PC-9 (cell line): Measurements from ENCODE around the gene TBX21. TPM values are rescaled to one million over a fixed set of nuclear protein-coding genes. Genes with fewer than 3 reads are reported as not detected.

ENCODE experiments used
- BruUV-seq: library from RNA; stranded (reverse); fragments of 400-500 nt; replicated peaks from 2 replicates; lab custom pipeline; 2021; lab: Mats Ljungman, UMichigan
- CTCF ChIA-PET: fragments of 300-600 bp; sonication (Branson Sonifier 250); formaldehyde crosslinking; loops from one replicate; lab custom pipeline; 2022; ENCODE audit warnings: antibody characterized with exemption; lab: Charles Lee
- POLR2A ChIA-PET: fragments of 300-600 bp; sonication (Branson Sonifier 250); formaldehyde crosslinking; loops from one replicate; lab custom pipeline; 2022; ENCODE audit warnings: antibody characterized with exemption; ENCODE audit not compliant: unreplicated experiment; lab: Charles Lee
- DNase-seq, 2 experiments: peaks; one replicate each; pipeline versions ENCODE4 v3.0.0 to v3.0.0-alpha.2; 2015 to 2022; ENCODE audit warnings: mixed read lengths in 1 of 2
- H2AFZ ChIP-seq: fragments of 200-600 bp; sonication (generic); 2 replicates; pipeline ENCODE4 v1.8.1; 2017; ENCODE audit warnings: antibody characterized with exemption
- H3F3A ChIP-seq: fragments of 200-600 bp; sonication (generic); 2 replicates; pipeline ENCODE4 v1.8.1; 2017; ENCODE audit warnings: antibody characterized with exemption, mild to moderate bottlenecking, low read depth; ENCODE audit not compliant: insufficient read depth
- H3K27ac ChIP-seq: fragments of 200-600 bp; sonication (generic); 2 replicates; pipeline ENCODE4 v1.6.1; 2016; ENCODE audit warnings: mixed run types
- H3K27me3 ChIP-seq: fragments of 200-600 bp; sonication (generic); 2 replicates; pipeline ENCODE4 v1.6.1; 2016; ENCODE audit warnings: low read depth, mixed run types; ENCODE audit not compliant: insufficient read depth
- H3K36me3 ChIP-seq: fragments of 200-600 bp; sonication (generic); 2 replicates; pipeline ENCODE4 v1.6.1; 2016; ENCODE audit warnings: low read depth, mixed run types
- H3K4me1 ChIP-seq: fragments of 200-600 bp; sonication (generic); replicated peaks from 2 replicates; pipeline ENCODE4 v1.6.1; 2016; ENCODE audit warnings: mixed run types; ENCODE audit not compliant: insufficient read depth
- H3K4me2 ChIP-seq: fragments of 200-600 bp; sonication (generic); 2 replicates; pipeline ENCODE4 v1.6.1; 2017; ENCODE audit warnings: mixed run types
- H3K4me3 ChIP-seq: fragments of 200-600 bp; sonication (generic); 2 replicates; pipeline ENCODE4 v1.6.1; 2016; ENCODE audit warnings: mixed run types
- H3K79me2 ChIP-seq: fragments of 200-600 bp; sonication (generic); 2 replicates; pipeline ENCODE4 v1.6.1; 2017; ENCODE audit warnings: low read depth, mixed run types
- H3K9me2 ChIP-seq: fragments of 200-600 bp; sonication (generic); 2 replicates; pipeline ENCODE4 v1.8.1; 2017; ENCODE audit warnings: mild to moderate bottlenecking; ENCODE audit not compliant: insufficient read depth
- H3K9me3 ChIP-seq: fragments of 200-600 bp; sonication (generic); 2 replicates; pipeline ENCODE4 v1.8.1; 2016; ENCODE audit warnings: low read depth; ENCODE audit not compliant: insufficient read depth
- H4K20me1 ChIP-seq: fragments of 200-600 bp; sonication (generic); 2 replicates; pipeline ENCODE4 v1.8.1; 2017; ENCODE audit not compliant: insufficient read depth
- EZH2 ChIP-seq: fragments of 200-600 bp; sonication (generic); IDR thresholded peaks from 2 replicates; pipeline ENCODE4 v1.8.0; 2017; ENCODE audit warnings: antibody characterized with exemption, low read depth
- intact Hi-C: fragments of 100-400 bp; cut with micrococcal nuclease; formaldehyde crosslinking; loops from one replicate; pipeline ENCODE4 v1.10.0; 2022; ENCODE audit not compliant: unreplicated experiment
- total RNA-seq: library from RNA; stranded (reverse); gene quantifications from 2 replicates; pipeline ENCODE4 v1.2.3, GENCODE V29; 2021
- TF ChIP-seq, protein P1 (sequence below): fragments of 200-600 bp; sonication (generic); conservative IDR thresholded peaks from 2 replicates; pipeline ENCODE4 v1.6.1; 2017; ENCODE audit warnings: mixed run types, antibody characterized with exemption, mild to moderate bottlenecking, moderate library complexity

TBX21 gene
- total RNA-seq, 1 experiment from 2014 or later, result not detected

- H3K9me3 ChIP-seq, result no peaks in the 10 kb centered on the region
- no peak overlapping the region for H3K4me3 ChIP-seq
- intact Hi-C loops, result no loop called here
- no TSS peak for BruUV-seq
- H3K4me2 ChIP-seq, result peak overlapping the region; percentile 70; the same call in 1 of the 2 replicates
- H3K27ac ChIP-seq, result no peak overlapping the region
- H2AFZ ChIP-seq, result no peak overlapping the region
- ChIA-PET CTCF (interaction anchor here (0.6 kb wide), 2 partner anchors 15 to 280 kb away, joined by 3 read pairs; partner anchors contain the start of gene TBX21), POLR2A (interaction anchor here (0.7 kb wide), 1 partner anchor 633 kb away, joined by 3 read pairs; no protein-coding TSS in a partner anchor)
- H3K79me2 ChIP-seq, result no peaks in the 10 kb centered on the region
- peaks cover 17% of the 10 kb centered on the region for H3F3A ChIP-seq
- H4K20me1 ChIP-seq, result no peaks in the 10 kb centered on the region
- DNase-seq, result no peak
- no peaks in the 10 kb centered on the region for H3K9me2 ChIP-seq
- no peaks in the 10 kb centered on the region for H3K36me3 ChIP-seq
- H3K4me1 ChIP-seq, result peaks cover 45% of the 10 kb centered on the region
- TF ChIP-seq EZH2, result no peak
- TF ChIP-seq, protein P1, sequence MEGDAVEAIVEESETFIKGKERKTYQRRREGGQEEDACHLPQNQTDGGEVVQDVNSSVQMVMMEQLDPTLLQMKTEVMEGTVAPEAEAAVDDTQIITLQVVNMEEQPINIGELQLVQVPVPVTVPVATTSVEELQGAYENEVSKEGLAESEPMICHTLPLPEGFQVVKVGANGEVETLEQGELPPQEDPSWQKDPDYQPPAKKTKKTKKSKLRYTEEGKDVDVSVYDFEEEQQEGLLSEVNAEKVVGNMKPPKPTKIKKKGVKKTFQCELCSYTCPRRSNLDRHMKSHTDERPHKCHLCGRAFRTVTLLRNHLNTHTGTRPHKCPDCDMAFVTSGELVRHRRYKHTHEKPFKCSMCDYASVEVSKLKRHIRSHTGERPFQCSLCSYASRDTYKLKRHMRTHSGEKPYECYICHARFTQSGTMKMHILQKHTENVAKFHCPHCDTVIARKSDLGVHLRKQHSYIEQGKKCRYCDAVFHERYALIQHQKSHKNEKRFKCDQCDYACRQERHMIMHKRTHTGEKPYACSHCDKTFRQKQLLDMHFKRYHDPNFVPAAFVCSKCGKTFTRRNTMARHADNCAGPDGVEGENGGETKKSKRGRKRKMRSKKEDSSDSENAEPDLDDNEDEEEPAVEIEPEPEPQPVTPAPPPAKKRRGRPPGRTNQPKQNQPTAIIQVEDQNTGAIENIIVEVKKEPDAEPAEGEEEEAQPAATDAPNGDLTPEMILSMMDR, result no peak
- H3K27me3 ChIP-seq, result peaks cover 21% of the 10 kb centered on the region
Measured at GRCh38 chr17:47717979-47718621, 14.9 kb upstream of the TBX21 start.

DNA sequence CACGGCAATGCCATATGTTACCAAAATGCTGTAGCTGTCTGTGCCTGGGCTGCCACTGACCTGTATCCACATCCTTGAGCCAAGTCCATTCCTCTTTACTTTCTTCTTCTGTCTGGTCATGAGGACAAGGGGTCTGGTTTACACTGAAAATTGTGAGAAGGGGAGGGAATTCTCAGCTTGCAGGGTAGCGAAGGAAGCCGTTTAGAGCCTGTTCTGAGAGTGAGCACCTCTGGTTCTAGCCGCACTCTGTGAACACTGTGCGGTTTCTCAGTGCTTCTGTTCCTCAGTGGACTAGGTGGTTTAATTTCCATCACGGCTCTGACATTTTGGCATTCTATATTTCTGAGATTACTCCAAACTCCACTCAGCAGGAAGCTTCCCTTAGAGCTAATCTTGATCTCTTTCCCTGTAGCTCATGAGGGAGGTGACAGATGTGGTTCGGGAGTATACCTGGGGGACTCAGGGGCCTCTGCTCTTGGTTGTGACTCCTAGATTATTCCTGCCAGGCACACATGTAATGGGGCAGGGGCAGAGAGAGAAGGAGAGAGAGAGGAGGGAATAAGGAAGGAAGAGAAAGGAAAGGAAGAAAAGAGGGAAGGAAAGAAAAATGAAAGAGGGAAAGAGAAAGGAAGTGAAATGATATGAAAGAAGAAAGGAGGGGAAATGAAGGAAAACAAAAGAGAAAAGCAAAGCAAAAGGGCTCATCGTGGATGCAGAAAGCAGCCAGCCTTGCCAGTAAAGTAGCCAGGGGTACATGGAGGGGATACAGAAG lies 14.2 kb upstream of the TBX21 start:
- ChIA-PET CTCF (interaction anchor here (0.6 kb wide), 1 partner anchor 280 kb away, joined by 3 read pairs; no protein-coding TSS in a partner anchor), POLR2A (interaction anchor here (0.6 to 0.7 kb wide), 2 partner anchors 101 to 634 kb away, joined by 3 to 11 read pairs; no protein-coding TSS in a partner anchor)

More for the DNA sequence above, 14.2 kb upstream of the TBX21 start:
- H3K9me3 ChIP-seq, result no peaks in the 10 kb centered on the region
- TF ChIP-seq, protein P1, result no peak
- no peak for TF ChIP-seq EZH2
- H3K9me2 ChIP-seq, result no peaks in the 10 kb centered on the region
- peaks cover 14% of the 10 kb centered on the region for H3K27me3 ChIP-seq
- DNase-seq, result no peak
- peak overlapping the region; percentile 70 for H3K4me2 ChIP-seq
- BruUV-seq, result no TSS peak
- H2AFZ ChIP-seq, result no peak overlapping the region
- H3K27ac ChIP-seq, result no peak overlapping the region
- no peaks in the 10 kb centered on the region for H4K20me1 ChIP-seq
- peaks cover 45% of the 10 kb centered on the region for H3K4me1 ChIP-seq
- no peak overlapping the region for H3K4me3 ChIP-seq
- no peaks in the 10 kb centered on the region for H3K36me3 ChIP-seq
- no peaks in the 10 kb centered on the region for H3K79me2 ChIP-seq
- H3F3A ChIP-seq, result peaks cover 17% of the 10 kb centered on the region
- intact Hi-C loops, result no loop called here
